HepG2 (cell line): ENCODE results near the gene SMYD1. TPM values are rescaled to one million over a fixed set of nuclear protein-coding genes. Genes with fewer than 3 reads are reported as not detected.

Experiments
- CHD2 ChIP-seq: IDR thresholded peaks from 2 replicates; pipeline ENCODE4 v1.6.1; 2011; ENCODE audit warnings: low read depth, low read length, improper control_type of control experiment
- FOXP1 ChIP-seq, 2 experiments: fragments of 450-650 bp in 1 of 2; IDR thresholded peaks; 2 replicates each; pipeline ENCODE4 v1.6.1; 2017 to 2018; ENCODE audit warnings: antibody characterized with exemption in 1 of 2
- NR2F1 ChIP-seq, 2 experiments: fragments of 450-650 bp in 1 of 2; formaldehyde crosslinking in 1 of 2; IDR thresholded peaks; 2 replicates each; pipeline versions ENCODE4 v1.5.0 to v1.6.1; 2016 to 2020; ENCODE audit warnings: mild to moderate bottlenecking in 1 of 2, missing compliant biosample characterization in 1 of 2, missing genetic modification reagents in 1 of 2, moderate library complexity in 1 of 2
- SIN3A ChIP-seq: IDR thresholded peaks from 2 replicates; pipeline ENCODE4 v1.6.1; 2011; ENCODE audit warnings: low read depth, mild to moderate bottlenecking, control low read depth, low read length, borderline replicate concordance
- SMAD3 ChIP-seq: sonication (generic); formaldehyde crosslinking; IDR thresholded peaks from 2 replicates; pipeline ENCODE4 v1.4.0; 2020; ENCODE audit warnings: missing genetic modification reagents
- STAG1 ChIP-seq: sonication (generic); formaldehyde crosslinking; IDR thresholded peaks from 2 replicates; pipeline ENCODE4 v1.4.0; 2020; ENCODE audit warnings: missing genetic modification reagents
- ZFP1 ChIP-seq: IDR thresholded peaks from 2 replicates; pipeline ENCODE4 v1.6.1; 2016
- ZNF205 ChIP-seq: IDR thresholded peaks from 2 replicates; pipeline ENCODE4 v1.6.1; 2018; ENCODE audit warnings: missing biosample characterization, missing genetic modification reagents
- ZNF264 ChIP-seq: sonication (generic); formaldehyde crosslinking; IDR thresholded peaks from 2 replicates; pipeline ENCODE4 v1.4.0; 2020; ENCODE audit warnings: missing genetic modification reagents
- ZNF569 ChIP-seq: sonication (generic); formaldehyde crosslinking; IDR thresholded peaks from 2 replicates; pipeline ENCODE4 v1.5.0; 2020; ENCODE audit warnings: mild to moderate bottlenecking, missing genetic modification reagents, moderate library complexity, borderline replicate concordance
- ZNF782 ChIP-seq: sonication (generic); formaldehyde crosslinking; IDR thresholded peaks from 2 replicates; pipeline ENCODE4 v1.4.0; 2020; ENCODE audit warnings: missing genetic modification reagents, mild to moderate bottlenecking, borderline replicate concordance
- ZSCAN29 ChIP-seq: sonication (generic); formaldehyde crosslinking; conservative IDR thresholded peaks from 2 replicates; pipeline ENCODE4 v1.4.0; 2020; ENCODE audit warnings: mild to moderate bottlenecking, missing genetic modification reagents
- polyA plus RNA-seq, 8 experiments: library from polyadenylated mRNA; depleted of rRNA in 3 of 8; stranded (reverse) in 7 of 8; unstranded in 1 of 8; fragments of >200 nt; fragmentation: Illumina TruSeq in 4 of 8; extraction: Trizol in 4 of 8; gene quantifications; 2 replicates each; pipeline versions ENCODE4 v1.2.1 to v1.2.3, GENCODE V29; 2011 to 2016; ENCODE audit warnings: low read depth in 4 of 8, missing spikeins in 1 of 8, mixed read lengths in 1 of 8; ENCODE audit not compliant: insufficient read depth in 1 of 8
- total RNA-seq, 5 experiments: library from RNA; depleted of rRNA; stranded (reverse); fragments of >200 nt; fragmentation: Illumina TruSeq; extraction: Trizol; gene quantifications; 2 replicates each; pipeline ENCODE4 v1.2.3, GENCODE V29; 2016; ENCODE audit warnings: low read depth in 1 of 5
- TF ChIP-seq, protein P1 (sequence below), 2 experiments: sonication (generic) in 1 of 2; formaldehyde crosslinking in 1 of 2; IDR thresholded peaks; 2 replicates each; pipeline versions ENCODE4 v1.6.1 to v1.9.0; 2014 to 2022; ENCODE audit warnings: antibody characterized with exemption in 1 of 2, borderline replicate concordance in 1 of 2, inconsistent platforms in 1 of 2, low read depth in 1 of 2, missing genetic modification reagents in 1 of 2
- TF ChIP-seq, protein P2 (sequence below): IDR thresholded peaks from 2 replicates; pipeline ENCODE4 v1.6.1; 2016; ENCODE audit warnings: low read depth, control low read depth
- TF ChIP-seq, protein P3 (sequence below): IDR thresholded peaks from 2 replicates; pipeline ENCODE4 v1.6.1; 2018; ENCODE audit warnings: missing genetic modification reagents, mild to moderate bottlenecking, missing compliant biosample characterization
- TF ChIP-seq, protein P4 (sequence below): sonication (generic); formaldehyde crosslinking; IDR thresholded peaks from 2 replicates; pipeline ENCODE4 v1.4.0; 2020; ENCODE audit warnings: missing genetic modification reagents, borderline replicate concordance
- TF ChIP-seq, protein P5 (sequence below): sonication (generic); formaldehyde crosslinking; IDR thresholded peaks from 2 replicates; pipeline ENCODE4 v1.4.0; 2020; ENCODE audit warnings: missing genetic modification reagents, mild to moderate bottlenecking, borderline replicate concordance

Gene SMYD1
- total and polyA plus RNA-seq, 2 of the 13 experiments (the other 11 are each of a cell fraction or from before 2014, with no cell fraction given): not detected

DNA sequence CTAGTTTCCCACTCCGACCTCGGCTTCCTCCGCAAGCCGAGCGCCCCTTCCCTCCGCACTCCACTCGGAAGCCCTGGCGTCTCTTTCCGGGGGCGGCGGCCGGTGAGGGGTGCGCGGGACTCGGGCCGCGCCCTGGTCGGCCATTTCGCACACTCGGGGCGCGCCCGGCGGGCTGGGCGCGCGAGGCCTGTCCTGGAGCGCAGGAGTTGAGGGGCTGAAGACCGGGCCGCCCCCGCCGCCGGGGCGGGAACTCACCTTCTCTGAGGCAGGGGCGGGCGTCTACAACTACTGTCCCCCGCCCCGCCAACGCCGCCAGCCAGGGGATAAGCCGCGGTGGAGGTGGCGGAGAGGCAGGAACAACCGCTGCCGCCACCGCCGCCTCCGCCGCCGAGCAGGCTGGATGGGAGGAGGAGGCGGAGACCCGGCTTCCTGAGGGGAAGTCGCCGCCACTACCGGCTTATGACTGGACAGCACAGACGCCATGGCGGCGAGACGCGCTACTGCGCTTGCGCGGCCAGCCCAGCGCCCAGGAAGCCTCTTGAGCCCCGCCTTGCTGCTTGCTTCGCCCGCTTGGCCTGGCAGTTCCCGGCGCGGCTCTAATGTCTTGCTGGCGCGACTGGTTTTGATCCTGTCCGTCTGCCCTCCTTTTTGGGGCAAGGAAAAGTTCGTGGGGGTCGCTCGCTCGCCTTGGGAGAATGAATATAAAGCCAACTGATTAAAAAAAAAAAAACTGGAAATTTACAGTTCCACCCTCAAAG is 12.1 kb upstream of the SMYD1 start, which contains the start of gene KRCC1 (continued):
- TF ChIP-seq SMAD3 (CRISPR knock-in tag) (no peak), ZNF569 (CRISPR knock-in tag) (no peak), ZFP1 (CRISPR knock-in tag) (no peak), CHD2 (peak; percentile 33; the same call in 1 of the 2 replicates), SIN3A (peak; percentile 62; the same call in 1 of the 2 replicates), ZNF264 (CRISPR knock-in tag) (peak; percentile 59; the same call in 1 of the 2 replicates), NR2F1 (CRISPR knock-in tag; IDR thresholded peaks at IDR 0.05) (no peak), ZNF782 (CRISPR knock-in tag) (no peak), ZSCAN29 (CRISPR knock-in tag) (peak; percentile 84; the same call in 1 of the 2 replicates), ZNF205 (CRISPR knock-in tag) (peak; percentile 65; the same call in 1 of the 2 replicates), STAG1 (CRISPR knock-in tag) (no peak; the same call in 1 of the 2 replicates), FOXP1 (IDR thresholded peaks at IDR 0.05) (no peak), FOXP1 (CRISPR knock-in tag; IDR thresholded peaks at IDR 0.05) (no peak)
- TF ChIP-seq, protein P1, sequence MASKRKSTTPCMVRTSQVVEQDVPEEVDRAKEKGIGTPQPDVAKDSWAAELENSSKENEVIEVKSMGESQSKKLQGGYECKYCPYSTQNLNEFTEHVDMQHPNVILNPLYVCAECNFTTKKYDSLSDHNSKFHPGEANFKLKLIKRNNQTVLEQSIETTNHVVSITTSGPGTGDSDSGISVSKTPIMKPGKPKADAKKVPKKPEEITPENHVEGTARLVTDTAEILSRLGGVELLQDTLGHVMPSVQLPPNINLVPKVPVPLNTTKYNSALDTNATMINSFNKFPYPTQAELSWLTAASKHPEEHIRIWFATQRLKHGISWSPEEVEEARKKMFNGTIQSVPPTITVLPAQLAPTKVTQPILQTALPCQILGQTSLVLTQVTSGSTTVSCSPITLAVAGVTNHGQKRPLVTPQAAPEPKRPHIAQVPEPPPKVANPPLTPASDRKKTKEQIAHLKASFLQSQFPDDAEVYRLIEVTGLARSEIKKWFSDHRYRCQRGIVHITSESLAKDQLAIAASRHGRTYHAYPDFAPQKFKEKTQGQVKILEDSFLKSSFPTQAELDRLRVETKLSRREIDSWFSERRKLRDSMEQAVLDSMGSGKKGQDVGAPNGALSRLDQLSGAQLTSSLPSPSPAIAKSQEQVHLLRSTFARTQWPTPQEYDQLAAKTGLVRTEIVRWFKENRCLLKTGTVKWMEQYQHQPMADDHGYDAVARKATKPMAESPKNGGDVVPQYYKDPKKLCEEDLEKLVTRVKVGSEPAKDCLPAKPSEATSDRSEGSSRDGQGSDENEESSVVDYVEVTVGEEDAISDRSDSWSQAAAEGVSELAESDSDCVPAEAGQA (IDR thresholded peaks at IDR 0.05; ENCODE audit: low read depth): 0 out of 2 replicates have a peak, but pooled peaks have one; percentile 59
- TF ChIP-seq, protein P1 (CRISPR knock-in tag; IDR thresholded peaks at IDR 0.05; ENCODE audit: borderline replicate concordance): peak; percentile 66; the same call in 1 of the 2 replicates
- TF ChIP-seq, protein P2, sequence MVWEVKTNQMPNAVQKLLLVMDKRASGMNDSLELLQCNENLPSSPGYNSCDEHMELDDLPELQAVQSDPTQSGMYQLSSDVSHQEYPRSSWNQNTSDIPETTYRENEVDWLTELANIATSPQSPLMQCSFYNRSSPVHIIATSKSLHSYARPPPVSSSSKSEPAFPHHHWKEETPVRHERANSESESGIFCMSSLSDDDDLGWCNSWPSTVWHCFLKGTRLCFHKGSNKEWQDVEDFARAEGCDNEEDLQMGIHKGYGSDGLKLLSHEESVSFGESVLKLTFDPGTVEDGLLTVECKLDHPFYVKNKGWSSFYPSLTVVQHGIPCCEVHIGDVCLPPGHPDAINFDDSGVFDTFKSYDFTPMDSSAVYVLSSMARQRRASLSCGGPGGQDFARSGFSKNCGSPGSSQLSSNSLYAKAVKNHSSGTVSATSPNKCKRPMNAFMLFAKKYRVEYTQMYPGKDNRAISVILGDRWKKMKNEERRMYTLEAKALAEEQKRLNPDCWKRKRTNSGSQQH: peak; percentile 83; the same call in 1 of the 2 replicates
- TF ChIP-seq, protein P3, sequence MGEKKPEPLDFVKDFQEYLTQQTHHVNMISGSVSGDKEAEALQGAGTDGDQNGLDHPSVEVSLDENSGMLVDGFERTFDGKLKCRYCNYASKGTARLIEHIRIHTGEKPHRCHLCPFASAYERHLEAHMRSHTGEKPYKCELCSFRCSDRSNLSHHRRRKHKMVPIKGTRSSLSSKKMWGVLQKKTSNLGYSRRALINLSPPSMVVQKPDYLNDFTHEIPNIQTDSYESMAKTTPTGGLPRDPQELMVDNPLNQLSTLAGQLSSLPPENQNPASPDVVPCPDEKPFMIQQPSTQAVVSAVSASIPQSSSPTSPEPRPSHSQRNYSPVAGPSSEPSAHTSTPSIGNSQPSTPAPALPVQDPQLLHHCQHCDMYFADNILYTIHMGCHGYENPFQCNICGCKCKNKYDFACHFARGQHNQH (CRISPR knock-in tag): peak; percentile 90
- TF ChIP-seq, protein P4, sequence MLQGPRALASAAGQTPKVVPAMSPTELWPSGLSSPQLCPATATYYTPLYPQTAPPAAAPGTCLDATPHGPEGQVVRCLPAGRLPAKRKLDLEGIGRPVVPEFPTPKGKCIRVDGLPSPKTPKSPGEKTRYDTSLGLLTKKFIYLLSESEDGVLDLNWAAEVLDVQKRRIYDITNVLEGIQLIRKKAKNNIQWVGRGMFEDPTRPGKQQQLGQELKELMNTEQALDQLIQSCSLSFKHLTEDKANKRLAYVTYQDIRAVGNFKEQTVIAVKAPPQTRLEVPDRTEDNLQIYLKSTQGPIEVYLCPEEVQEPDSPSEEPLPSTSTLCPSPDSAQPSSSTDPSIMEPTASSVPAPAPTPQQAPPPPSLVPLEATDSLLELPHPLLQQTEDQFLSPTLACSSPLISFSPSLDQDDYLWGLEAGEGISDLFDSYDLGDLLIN (CRISPR knock-in tag): no peak
- TF ChIP-seq, protein P5, sequence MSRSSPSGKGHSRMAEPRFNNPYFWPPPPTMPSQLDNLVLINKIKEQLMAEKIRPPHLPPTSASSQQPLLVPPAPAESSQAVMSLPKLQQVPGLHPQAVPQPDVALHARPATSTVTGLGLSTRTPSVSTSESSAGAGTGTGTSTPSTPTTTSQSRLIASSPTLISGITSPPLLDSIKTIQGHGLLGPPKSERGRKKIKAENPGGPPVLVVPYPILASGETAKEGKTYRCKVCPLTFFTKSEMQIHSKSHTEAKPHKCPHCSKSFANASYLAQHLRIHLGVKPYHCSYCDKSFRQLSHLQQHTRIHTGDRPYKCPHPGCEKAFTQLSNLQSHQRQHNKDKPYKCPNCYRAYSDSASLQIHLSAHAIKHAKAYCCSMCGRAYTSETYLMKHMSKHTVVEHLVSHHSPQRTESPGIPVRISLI (CRISPR knock-in tag): peak; percentile 44; the same call in 1 of the 2 replicates
